ENCODE results near the gene CEP57.

Gene CEP57

GRCh38 chr11:95788921-95789505 is 1.3 kb upstream of the CEP57 start:
- no peaks in the 10 kb centered on the region for H3K27me3 ChIP-seq (ENCODE audit: insufficient read depth, low read length)
- no peaks in the 10 kb centered on the region for H3K9me3 ChIP-seq (ENCODE audit: insufficient read depth, low read depth, low read length)
- H3K23ac ChIP-seq (ENCODE audit: low read length) = no peak overlapping the region
- peaks cover 19% of the 10 kb centered on the region for H3K79me1 ChIP-seq (ENCODE audit: low read length)
- H3K4me3 ChIP-seq (ENCODE audit: low read depth, low read length) = peak overlapping the region; percentile 95
- peak; percentile 1 to 31 for DNase-seq
- peak overlapping the region; percentile 66 for H3K4me2 ChIP-seq (ENCODE audit: low read length)
- no peak overlapping the region for H2BK12ac ChIP-seq (ENCODE audit: low read length)
- peak overlapping the region; percentile 73 for H4K12ac ChIP-seq (ENCODE audit: low read depth, low read length)
- peak overlapping the region; percentile 89 for H4K8ac ChIP-seq (ENCODE audit: low read depth, low read length)
- peak overlapping the region; percentile 13 for H3K18ac ChIP-seq (ENCODE audit: low read length)
- H2AFZ ChIP-seq (ENCODE audit: insufficient read depth, low read length, poor library complexity) = peak overlapping the region; percentile 34
- H4K91ac ChIP-seq (ENCODE audit: low read depth, low read length) = peak overlapping the region; percentile 81
- peak overlapping the region; percentile 92 for H3K9ac ChIP-seq (ENCODE audit: low read length)
- H3K4ac ChIP-seq (ENCODE audit: low read depth, low read length) = peak overlapping the region; percentile 34
- H2AK5ac ChIP-seq (ENCODE audit: low read length) = peak overlapping the region; percentile 42
- H2BK5ac ChIP-seq (ENCODE audit: low read depth, low read length, poor library complexity) = peak overlapping the region; percentile 72
- H3K36me3 ChIP-seq (ENCODE audit: control insufficient read depth in 1 of 2, insufficient read depth in 2 of 2, low read length in 2 of 2) = peaks cover 3 to 4% of the 10 kb centered on the region in 2 experiments
- peak overlapping the region; percentile 97 for H3K27ac ChIP-seq (ENCODE audit: low read depth, low read length)
- H3K4me1 ChIP-seq (ENCODE audit: control insufficient read depth in 1 of 2, insufficient read depth in 2 of 2, low read length in 2 of 2) = peaks cover 0 to 4% of the 10 kb centered on the region in 2 experiments
- H3K14ac ChIP-seq (ENCODE audit: low read length) = peak overlapping the region; percentile 74
- peak overlapping the region; percentile 57 for H2BK120ac ChIP-seq (ENCODE audit: insufficient read depth, low read length, poor library complexity)
- WGBS (ENCODE audit: extremely low coverage, insufficient coverage, insufficient read length) = no CpG with 5 or more reads among the region's 34 CpGs
- H3K79me2 ChIP-seq (ENCODE audit: control insufficient read depth, insufficient read depth, low read length, poor library complexity) = peaks cover 17% of the 10 kb centered on the region

- peaks cover 0 to 4% of the 10 kb centered on the region in 2 experiments for H3K4me1 ChIP-seq (ENCODE audit: control insufficient read depth in 1 of 2, insufficient read depth in 2 of 2, low read length in 2 of 2)
- peak within 1 kb of the TSS; percentile 83 for H4K12ac ChIP-seq (ENCODE audit: low read depth, low read length)
- H2BK12ac ChIP-seq (ENCODE audit: low read length) = peak within 1 kb of the TSS; percentile 4
- H3K27ac ChIP-seq (ENCODE audit: low read depth, low read length) = peak within 1 kb of the TSS; percentile 97
- H4K91ac ChIP-seq (ENCODE audit: low read depth, low read length) = peak within 1 kb of the TSS; percentile 81
- peak within 1 kb of the TSS; percentile 57 for H2BK120ac ChIP-seq (ENCODE audit: insufficient read depth, low read length, poor library complexity)
- peak within 1 kb of the TSS; percentile 92 for H2AFZ ChIP-seq (ENCODE audit: insufficient read depth, low read length, poor library complexity)
- peak within 1 kb of the TSS; percentile 93 for H3K9ac ChIP-seq (ENCODE audit: low read length)
- H3K9me3 ChIP-seq (ENCODE audit: insufficient read depth, low read depth, low read length) = no peaks in the 10 kb centered on the region
- peaks cover 3 to 4% of the 10 kb centered on the region in 2 experiments for H3K36me3 ChIP-seq (ENCODE audit: control insufficient read depth in 1 of 2, insufficient read depth in 2 of 2, low read length in 2 of 2)
- H2AK5ac ChIP-seq (ENCODE audit: low read length) = peak within 1 kb of the TSS; percentile 51
- peak within 1 kb of the TSS; percentile 83 for H3K18ac ChIP-seq (ENCODE audit: low read length)
- peak; percentile 99 for DNase-seq
- H3K4me2 ChIP-seq (ENCODE audit: low read length) = peak within 1 kb of the TSS; percentile 86
- peak within 1 kb of the TSS; percentile 82 for H3K14ac ChIP-seq (ENCODE audit: low read length)
- WGBS (ENCODE audit: extremely low coverage, insufficient coverage, insufficient read length) = no CpG with 5 or more reads among the region's 62 CpGs
- no peak within 1 kb of the TSS for H3K23ac ChIP-seq (ENCODE audit: low read length)
- peak within 1 kb of the TSS; percentile 89 for H4K8ac ChIP-seq (ENCODE audit: low read depth, low read length)
- H3K27me3 ChIP-seq (ENCODE audit: insufficient read depth, low read length) = no peaks in the 10 kb centered on the region
- H3K4ac ChIP-seq (ENCODE audit: low read depth, low read length) = peak within 1 kb of the TSS; percentile 87
- H2BK5ac ChIP-seq (ENCODE audit: low read depth, low read length, poor library complexity) = peak within 1 kb of the TSS; percentile 94
- H3K4me3 ChIP-seq (ENCODE audit: low read depth, low read length) = peak within 1 kb of the TSS; percentile 95
- peaks cover 19% of the 10 kb centered on the region for H3K79me1 ChIP-seq (ENCODE audit: low read length)
- peaks cover 17% of the 10 kb centered on the region for H3K79me2 ChIP-seq (ENCODE audit: control insufficient read depth, insufficient read depth, low read length, poor library complexity)
Measured at GRCh38 chr11:95789506-95790122, 684 bp upstream of the CEP57 start, which contains the start of gene FAM76B. TSS of gene FAM76B (minus strand) at chr11:95789782. CDS start at chr11:95789478, 304 bp downstream.

GRCh38 chr11:95790933-95791708 is 823 bp downstream of the CEP57 start:
- WGBS (ENCODE audit: extremely low coverage, insufficient coverage, insufficient read length) = no CpG with 5 or more reads among the region's 29 CpGs
- Histone ChIP-seq H2AFZ (ENCODE audit: insufficient read depth, low read length, poor library complexity) (peak overlapping the region; percentile 92), H4K12ac (ENCODE audit: low read depth, low read length) (peak overlapping the region; percentile 83), H3K4me2 (ENCODE audit: low read length) (peak overlapping the region; percentile 86), H4K91ac (ENCODE audit: low read depth, low read length) (peak overlapping the region; percentile 71), H2BK12ac (ENCODE audit: low read length) (no peak overlapping the region), H3K79me2 (ENCODE audit: control insufficient read depth, insufficient read depth, low read length, poor library complexity) (peaks cover 17% of the 10 kb centered on the region), H3K18ac (ENCODE audit: low read length) (peak overlapping the region; percentile 60), H3K14ac (ENCODE audit: low read length) (peak overlapping the region; percentile 62), H3K4me3 (ENCODE audit: low read depth, low read length) (peak overlapping the region; percentile 92), H3K9ac (ENCODE audit: low read length) (peak overlapping the region; percentile 93), H3K4me1 (ENCODE audit: control insufficient read depth in 1 of 2, insufficient read depth in 2 of 2, low read length in 2 of 2) (peaks cover 0 to 4% of the 10 kb centered on the region in 2 experiments), H3K9me3 (ENCODE audit: insufficient read depth, low read depth, low read length) (no peaks in the 10 kb centered on the region), H3K23ac (ENCODE audit: low read length) (no peak overlapping the region), H3K27ac (ENCODE audit: low read depth, low read length) (peak overlapping the region; percentile 80), H2BK120ac (ENCODE audit: insufficient read depth, low read length, poor library complexity) (peak overlapping the region; percentile 63), H4K8ac (ENCODE audit: low read depth, low read length) (peak overlapping the region; percentile 85), H3K4ac (ENCODE audit: low read depth, low read length) (peak overlapping the region; percentile 87), H3K79me1 (ENCODE audit: low read length) (peaks cover 19% of the 10 kb centered on the region), H3K27me3 (ENCODE audit: insufficient read depth, low read length) (no peaks in the 10 kb centered on the region), H3K36me3 (ENCODE audit: control insufficient read depth in 1 of 2, insufficient read depth in 2 of 2, low read length in 2 of 2) (peaks cover 0 to 3% of the 10 kb centered on the region in 2 experiments), H2BK5ac (ENCODE audit: low read depth, low read length, poor library complexity) (peak overlapping the region; percentile 94), H2AK5ac (ENCODE audit: low read length) (peak overlapping the region; percentile 51)
- DNase-seq = peak; percentile 63

- Histone ChIP-seq H3K79me2 (ENCODE audit: control insufficient read depth, insufficient read depth, low read length, poor library complexity) (peaks cover 17% of the 10 kb centered on the region), H2AFZ (ENCODE audit: insufficient read depth, low read length, poor library complexity) (no peak overlapping the region), H3K4me2 (ENCODE audit: low read length) (peak overlapping the region; percentile 86), H2AK5ac (ENCODE audit: low read length) (no peak overlapping the region), H3K27me3 (ENCODE audit: insufficient read depth, low read length) (no peaks in the 10 kb centered on the region), H3K9ac (ENCODE audit: low read length) (no peak overlapping the region), H3K14ac (ENCODE audit: low read length) (no peak overlapping the region), H4K91ac (ENCODE audit: low read depth, low read length) (no peak overlapping the region), H3K27ac (ENCODE audit: low read depth, low read length) (no peak overlapping the region), H3K23ac (ENCODE audit: low read length) (no peak overlapping the region), H3K4ac (ENCODE audit: low read depth, low read length) (peak overlapping the region; percentile 33), H3K79me1 (ENCODE audit: low read length) (peaks cover 19% of the 10 kb centered on the region), H3K36me3 (ENCODE audit: control insufficient read depth in 1 of 2, insufficient read depth in 2 of 2, low read length in 2 of 2) (peaks cover 0 to 3% of the 10 kb centered on the region in 2 experiments), H3K4me3 (ENCODE audit: low read depth, low read length) (no peak overlapping the region), H3K9me3 (ENCODE audit: insufficient read depth, low read depth, low read length) (no peaks in the 10 kb centered on the region), H2BK5ac (ENCODE audit: low read depth, low read length, poor library complexity) (no peak overlapping the region), H2BK120ac (ENCODE audit: insufficient read depth, low read length, poor library complexity) (no peak overlapping the region), H3K18ac (ENCODE audit: low read length) (no peak overlapping the region), H3K4me1 (ENCODE audit: control insufficient read depth in 1 of 2, insufficient read depth in 2 of 2, low read length in 2 of 2) (peaks cover 0 to 4% of the 10 kb centered on the region in 2 experiments), H4K12ac (ENCODE audit: low read depth, low read length) (no peak overlapping the region), H2BK12ac (ENCODE audit: low read length) (no peak overlapping the region), H4K8ac (ENCODE audit: low read depth, low read length) (no peak overlapping the region)
- WGBS (ENCODE audit: extremely low coverage, insufficient coverage, insufficient read length) = 100% methylated on average over 4 of the region's 8 CpGs
- DNase-seq = no peak
Measured at GRCh38 chr11:95791709-95792033, 1.4 kb downstream of the CEP57 start.
